Uterus (tissue), 2 donors: ENCODE data around the gene FRK.

Experiments
- POLR2A ChIP-seq, 2 donors: fragments of 450-650 bp; IDR thresholded peaks; one replicate each; pipeline ENCODE4 v1.6.1; 2016; ENCODE audit warnings: antibody characterized with exemption in 2 of 2, mild to moderate bottlenecking in 1 of 2, moderate library complexity in 1 of 2
- TF ChIP-seq, protein P1 (sequence below), 4 experiments: fragments of 200-600 bp in 2 of 4; fragments of 450-650 bp in 2 of 4; sonication (generic) in 2 of 4; IDR thresholded peaks; one replicate each; pipeline ENCODE4 v1.5.1; 2016 to 2019; ENCODE audit warnings: antibody characterized with exemption in 4 of 4, mild to moderate bottlenecking in 2 of 4, moderate library complexity in 1 of 4

DNA sequence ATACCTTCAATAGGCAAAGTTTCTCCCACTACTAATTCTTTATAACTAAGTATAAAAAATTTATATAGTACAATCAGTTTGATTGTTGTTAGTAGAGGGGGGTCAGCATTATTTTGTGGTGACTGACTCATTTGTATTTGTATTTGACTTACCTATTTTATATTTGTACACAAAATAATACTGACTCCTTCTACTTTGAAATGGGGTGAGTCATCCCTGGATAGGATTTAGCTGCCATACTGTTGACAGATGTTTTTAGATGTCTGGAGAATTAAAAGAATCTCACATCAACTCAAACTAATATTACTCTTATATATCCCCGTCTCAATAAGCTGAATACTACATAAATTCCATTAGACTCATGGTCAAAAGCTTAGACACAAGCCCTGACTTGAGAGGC lies 114.9 kb downstream of the FRK start:
- TF ChIP-seq, protein P1, sequence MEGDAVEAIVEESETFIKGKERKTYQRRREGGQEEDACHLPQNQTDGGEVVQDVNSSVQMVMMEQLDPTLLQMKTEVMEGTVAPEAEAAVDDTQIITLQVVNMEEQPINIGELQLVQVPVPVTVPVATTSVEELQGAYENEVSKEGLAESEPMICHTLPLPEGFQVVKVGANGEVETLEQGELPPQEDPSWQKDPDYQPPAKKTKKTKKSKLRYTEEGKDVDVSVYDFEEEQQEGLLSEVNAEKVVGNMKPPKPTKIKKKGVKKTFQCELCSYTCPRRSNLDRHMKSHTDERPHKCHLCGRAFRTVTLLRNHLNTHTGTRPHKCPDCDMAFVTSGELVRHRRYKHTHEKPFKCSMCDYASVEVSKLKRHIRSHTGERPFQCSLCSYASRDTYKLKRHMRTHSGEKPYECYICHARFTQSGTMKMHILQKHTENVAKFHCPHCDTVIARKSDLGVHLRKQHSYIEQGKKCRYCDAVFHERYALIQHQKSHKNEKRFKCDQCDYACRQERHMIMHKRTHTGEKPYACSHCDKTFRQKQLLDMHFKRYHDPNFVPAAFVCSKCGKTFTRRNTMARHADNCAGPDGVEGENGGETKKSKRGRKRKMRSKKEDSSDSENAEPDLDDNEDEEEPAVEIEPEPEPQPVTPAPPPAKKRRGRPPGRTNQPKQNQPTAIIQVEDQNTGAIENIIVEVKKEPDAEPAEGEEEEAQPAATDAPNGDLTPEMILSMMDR (IDR thresholded peaks at IDR 0.05), result no peak
- no peak for TF ChIP-seq POLR2A (IDR thresholded peaks at IDR 0.05)
